Measurements from ENCODE around the gene ACSM4.

Gene ACSM4

DNA sequence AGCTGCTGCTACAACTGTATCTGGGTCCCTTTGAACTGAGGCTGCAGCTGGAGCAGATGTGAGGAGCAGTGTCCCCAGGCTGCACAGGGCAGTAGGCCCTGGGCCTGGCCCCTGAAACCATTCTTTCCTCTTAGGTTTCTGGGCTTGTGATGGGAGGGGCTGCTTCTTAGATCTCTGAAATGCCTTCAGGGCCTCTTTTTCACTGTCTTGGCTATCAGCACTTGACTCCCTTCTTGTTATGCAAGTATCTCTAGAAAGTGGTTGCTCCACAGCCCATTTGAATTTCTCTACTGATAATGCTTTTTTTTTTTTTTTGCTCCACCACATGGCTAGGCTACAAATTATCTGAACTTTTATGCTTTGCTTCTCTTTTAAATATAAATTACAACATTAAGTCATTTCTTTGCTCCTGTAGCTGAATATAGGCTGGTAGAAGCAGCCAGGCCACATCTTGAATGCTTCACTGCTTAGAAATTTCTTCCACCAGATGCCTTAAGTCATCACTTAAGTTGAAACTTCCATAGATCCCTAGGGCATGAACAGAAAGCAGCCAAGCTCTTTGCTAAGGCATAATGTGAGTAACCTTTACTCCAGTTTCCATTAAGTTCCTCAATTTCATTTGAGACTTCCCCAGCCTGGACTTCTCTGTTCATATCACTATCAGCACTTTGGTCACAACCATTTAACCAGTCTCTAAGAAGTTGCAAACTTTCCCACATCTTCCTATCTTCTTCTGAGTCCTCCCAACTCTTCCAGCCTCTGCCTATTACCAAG, 41.1 kb downstream of the ACSM4 start:
- DNase-seq, result no peak

DNA sequence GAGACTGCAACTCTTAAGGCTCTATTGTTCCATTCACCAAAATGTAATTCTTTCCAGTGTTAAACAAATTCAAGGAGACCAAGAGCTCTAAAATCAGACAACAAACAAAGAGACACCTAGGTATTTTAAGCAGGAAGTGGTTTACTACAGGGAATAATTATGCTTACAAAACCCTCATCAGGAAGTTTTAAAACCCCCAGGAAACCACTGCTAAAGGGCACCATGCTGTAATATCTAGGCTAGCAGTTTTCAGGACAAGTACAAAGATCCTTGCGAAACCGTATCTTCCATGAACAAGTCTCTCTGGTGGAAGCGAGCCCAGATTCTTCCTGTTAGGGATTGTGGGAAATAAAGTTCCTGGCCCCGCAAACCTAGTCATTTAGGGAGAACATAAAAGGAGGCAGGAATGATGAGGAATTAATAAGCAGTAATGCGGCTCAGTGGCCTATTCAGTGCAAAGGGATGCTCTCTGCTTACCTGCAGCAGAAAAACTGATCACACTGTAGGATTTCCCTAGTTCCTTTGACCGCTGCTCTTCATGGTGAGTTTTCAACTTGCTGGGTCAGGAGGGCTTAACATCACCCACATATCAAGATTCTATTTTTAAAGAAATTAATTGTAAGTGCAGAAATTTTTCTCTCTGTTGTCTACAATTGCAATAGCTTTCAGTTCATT, 42.8 kb downstream of the ACSM4 start:
- DNase-seq, result no peak

DNA sequence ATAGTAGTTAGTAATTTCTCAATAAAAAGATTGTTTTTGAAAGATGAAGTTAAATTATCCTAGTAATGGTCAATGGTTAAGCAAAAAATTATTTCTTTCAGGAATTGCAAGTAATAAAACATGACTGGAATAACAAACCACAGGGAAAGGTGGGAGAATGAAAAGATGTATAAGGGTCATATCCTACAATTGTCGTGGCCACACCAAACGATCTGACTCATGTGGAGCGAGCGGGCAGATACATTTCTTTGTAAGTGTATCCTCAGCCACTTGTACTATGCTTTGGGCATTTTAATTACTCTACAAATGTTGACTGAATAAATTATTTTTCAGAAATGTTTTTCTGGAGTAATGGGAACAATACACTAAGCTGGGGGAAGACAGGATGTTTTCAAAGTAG, 45.5 kb downstream of the ACSM4 start:
- DNase-seq, result no peak

DNA sequence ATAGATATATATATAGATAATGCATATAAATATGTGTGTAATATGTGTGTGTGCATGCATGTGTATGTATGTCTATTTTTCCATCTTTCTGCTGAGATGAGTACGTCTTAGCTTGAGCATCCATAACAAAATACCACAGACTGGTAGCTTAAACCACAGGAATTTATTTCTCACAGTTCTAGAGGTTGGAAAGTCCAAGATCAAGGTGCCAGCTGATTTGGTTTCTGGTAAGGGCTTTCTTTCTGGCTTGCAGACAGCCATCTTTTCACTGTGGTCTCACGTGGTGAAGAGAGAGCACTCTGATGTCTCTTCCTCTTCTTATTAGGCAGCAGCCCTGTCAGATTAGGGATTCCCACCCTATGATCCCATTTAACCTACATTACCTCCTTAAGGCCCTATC, 47.3 kb downstream of the ACSM4 start:
- DNase-seq, result no peak

DNA sequence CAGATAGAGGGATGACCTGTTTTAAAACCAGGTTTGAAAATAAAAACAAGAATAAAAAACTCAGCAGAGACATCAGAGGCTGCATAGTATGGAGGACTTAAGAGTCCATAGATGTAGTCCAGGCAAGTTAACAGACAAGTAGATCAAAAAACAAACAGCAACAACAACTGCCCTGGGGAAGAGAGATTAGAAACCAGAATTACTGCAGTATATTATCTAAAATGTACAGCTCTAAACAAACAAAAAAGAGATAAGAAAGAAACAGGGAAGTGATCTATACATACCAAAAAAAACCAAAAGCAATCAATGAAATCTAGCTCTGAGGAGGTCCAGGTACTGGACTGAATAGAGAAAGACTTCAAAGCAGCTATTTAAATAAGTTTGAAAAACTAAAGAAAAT, 48.8 kb downstream of the ACSM4 start:
- DNase-seq, result no peak

DNA sequence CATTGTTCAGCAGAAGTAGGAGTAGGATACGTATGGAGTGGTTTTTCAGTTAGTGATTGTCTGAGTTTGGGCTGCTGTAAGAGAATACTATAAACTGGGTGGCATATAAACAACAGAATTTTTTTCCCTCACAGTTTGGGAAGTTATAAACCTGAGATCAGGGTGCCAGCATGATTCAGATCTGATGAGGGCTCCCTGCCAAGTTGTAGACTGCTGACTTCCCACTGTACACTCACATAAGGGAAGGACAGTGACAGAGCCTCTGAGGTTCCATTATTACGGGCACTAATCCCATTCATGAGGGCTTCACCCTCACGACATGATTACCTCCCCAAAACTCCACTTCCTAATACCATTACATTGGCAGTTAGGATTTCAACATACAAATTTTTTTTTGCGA, 50.7 kb downstream of the ACSM4 start:
- no peak for DNase-seq

DNA sequence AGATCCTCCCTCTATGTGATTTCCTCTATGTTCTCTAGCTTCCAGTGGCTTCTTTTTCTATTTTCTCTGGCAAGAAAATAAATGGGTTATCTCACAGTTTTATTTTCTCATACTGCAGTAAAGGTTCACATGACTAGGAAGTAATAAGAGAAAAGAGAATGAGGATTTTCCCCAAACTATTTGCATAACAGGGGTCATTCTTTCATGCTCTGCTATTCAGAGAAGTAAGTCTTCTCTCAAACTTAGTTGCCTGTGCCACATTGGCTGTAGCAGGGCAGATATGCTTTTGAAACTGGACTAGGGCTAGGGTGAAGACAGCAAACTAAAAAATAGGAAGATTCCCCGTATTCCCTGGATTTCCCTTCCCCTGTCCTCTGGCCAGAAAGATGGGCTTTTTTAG, 57.4 kb downstream of the ACSM4 start:
- no peak for DNase-seq

DNA sequence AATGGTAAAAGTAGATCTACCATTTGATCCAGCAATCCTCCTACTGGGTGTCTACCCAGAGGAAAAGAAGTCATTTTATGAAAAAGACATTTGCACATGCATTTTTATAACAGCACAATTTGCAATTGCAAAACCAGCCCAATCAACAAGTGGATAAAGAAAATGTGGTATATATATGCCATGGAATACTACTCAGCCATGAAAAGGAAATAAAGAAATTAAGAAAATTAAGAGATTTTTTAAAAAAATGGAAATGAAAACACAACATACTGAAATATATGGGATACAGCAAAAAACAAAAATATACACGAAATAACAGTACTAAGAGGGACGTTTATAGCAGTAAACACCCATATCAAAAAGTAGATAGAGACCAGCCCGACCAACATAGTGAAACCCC, 58.9 kb downstream of the ACSM4 start:
- no peak for DNase-seq

DNA sequence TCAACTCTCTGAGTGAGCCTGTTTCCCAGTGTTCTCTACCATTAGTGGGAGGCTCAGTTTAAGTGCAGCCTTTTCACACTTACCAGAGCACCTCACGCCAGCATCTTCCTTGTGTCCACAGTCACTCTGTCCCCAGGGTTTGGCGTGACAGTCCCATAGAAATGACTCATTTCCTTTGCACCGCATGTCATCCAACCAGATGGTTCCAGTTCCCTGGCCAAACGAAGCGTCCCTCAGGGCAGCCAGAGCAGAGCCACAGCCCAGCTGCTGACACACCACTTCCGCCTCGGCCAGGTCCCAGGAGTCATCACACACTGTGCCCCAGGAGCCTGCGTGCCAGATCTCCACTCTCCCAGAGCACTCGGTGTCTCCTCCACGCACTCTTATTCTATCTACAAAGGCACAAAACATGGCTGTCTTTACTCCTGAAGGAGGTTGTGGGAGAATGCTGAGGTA, 65.4 kb downstream of the ACSM4 start:
- no peak for DNase-seq

DNA sequence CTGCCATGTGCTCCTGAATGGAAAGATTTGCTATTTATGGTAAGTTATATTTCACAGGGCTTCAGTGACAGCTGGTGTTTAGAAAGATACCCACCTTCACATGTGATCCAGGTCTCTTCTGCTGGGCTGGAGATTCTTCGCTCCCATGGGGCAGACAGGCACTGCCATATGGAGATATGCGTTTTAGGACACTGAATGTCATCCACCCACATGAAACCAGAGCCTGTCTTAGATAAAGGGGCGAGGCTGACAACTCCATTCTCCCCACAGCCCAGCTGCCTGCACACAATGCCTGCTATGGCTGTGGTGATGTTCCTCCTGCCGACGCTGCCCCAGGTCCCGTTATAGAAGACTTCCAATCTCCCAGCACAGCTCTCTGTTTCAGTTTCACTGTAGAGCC, 69.4 kb downstream of the ACSM4 start:
- DNase-seq, result peak; percentile 99

DNA sequence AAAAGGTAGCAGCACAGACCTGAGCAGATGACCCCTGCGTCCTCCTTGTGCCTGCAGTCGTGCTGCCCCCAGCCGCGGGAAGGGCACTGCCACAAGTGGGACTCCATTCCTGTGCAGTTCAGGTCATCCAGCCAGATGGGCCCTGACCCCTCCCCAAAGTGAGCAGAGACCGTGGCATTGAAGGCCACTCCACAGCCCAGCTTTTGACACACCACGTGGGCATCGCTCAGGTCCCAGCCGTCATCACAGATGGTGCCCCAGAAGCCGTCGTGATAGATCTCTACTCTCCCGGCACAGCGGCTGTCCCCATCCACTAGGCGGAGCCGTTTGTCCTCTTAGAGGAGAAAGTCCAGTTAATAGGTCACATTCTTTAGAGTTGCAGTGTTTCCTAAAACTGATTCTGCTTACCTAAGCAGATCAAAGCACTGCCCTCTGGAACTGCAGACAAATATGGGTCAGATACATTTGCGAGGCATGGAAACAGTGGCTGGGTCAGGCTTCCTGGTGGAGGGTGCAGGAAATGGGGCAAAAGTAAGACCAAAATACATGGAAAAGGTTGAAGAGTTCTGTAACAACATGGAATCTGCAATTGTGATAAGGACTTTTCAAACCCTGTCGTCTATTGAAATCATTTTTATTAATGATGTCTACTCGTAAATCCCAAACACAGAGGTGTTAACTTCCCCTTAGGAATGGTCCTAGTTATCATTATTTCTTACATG, 70.7 kb downstream of the ACSM4 start:
- DNase-seq, result peak; percentile 66

DNA sequence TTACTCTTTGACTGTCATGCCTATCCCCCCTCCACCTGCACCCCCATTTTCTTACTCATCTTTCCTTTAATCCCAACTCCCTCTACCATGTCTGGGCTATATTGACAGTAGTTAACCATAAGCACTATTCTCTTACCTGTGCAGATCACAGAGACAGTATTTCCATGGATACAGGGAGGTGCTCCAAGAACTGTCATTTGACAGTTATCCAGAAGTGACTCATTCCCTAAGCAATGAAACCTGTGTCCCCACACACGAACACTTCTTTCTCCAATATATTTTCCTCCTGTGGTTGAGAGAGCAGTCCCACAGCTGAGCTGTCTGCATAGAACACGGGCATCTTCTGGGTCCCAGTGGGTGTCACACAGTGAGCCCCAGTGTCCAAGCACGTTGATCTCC, 71.3 kb downstream of the ACSM4 start:
- no peak for DNase-seq

DNA sequence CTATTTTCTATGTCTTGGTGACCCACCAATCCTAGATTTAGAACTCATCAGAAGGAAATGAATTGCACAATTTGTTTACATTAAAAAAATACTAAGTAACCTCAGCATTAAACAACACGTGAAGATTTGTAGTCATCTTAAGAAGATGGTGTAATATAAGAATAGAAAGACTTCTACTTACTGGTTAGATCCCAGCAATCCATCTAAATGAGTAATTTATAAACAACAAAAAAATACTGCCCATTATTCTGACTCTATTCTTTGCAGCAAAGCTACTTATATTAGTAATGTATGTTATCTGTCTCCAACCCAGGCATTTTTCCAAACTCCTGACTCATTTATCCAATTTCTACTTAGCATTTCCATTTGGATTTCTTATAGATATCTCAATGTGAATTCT, 72.3 kb downstream of the ACSM4 start:
- no peak for DNase-seq
